Endothelial cell of umbilical vein (primary cell): ENCODE data around the gene ABCA8. TPM values are rescaled to one million over a fixed set of nuclear protein-coding genes. Genes with fewer than 3 reads are reported as not detected.

ENCODE experiments used
- BruUV-seq: library from RNA; stranded (reverse); fragments of 400-500 nt; replicated peaks from 2 replicates; lab custom pipeline; 2021; lab: Mats Ljungman, UMichigan
- CTCF ChIA-PET: fragments of 300-600, 350-600 bp; sonication (Branson Sonifier 250); formaldehyde crosslinking; loops from one replicate; lab custom pipeline; 2021; ENCODE audit warnings: antibody characterized with exemption, inconsistent platforms; lab: Charles Lee
- POLR2A ChIA-PET: fragments of 300-600, 350-600 bp; sonication (Branson Sonifier 250); formaldehyde crosslinking; loops from one replicate; lab custom pipeline; 2021; ENCODE audit warnings: antibody characterized with exemption, inconsistent platforms; lab: Charles Lee
- DNase-seq: peaks from one replicate; pipeline ENCODE4 v3.0.0-alpha.2; 2011; ENCODE audit warnings: low read depth, low spot score
- FAIRE-seq: peaks from 2 replicates; lab custom pipeline; 2011; peaks lifted over from hg19 to GRCh38; lab: Jason Lieb, UNC
- H2AFZ ChIP-seq: 2 replicates; pipeline ENCODE4 v1.6.0; 2012; ENCODE audit warnings: low read depth, low read length, control low read depth, inconsistent platforms
- H3K27ac ChIP-seq: 2 replicates; pipeline ENCODE4 v1.5.1; 2011; ENCODE audit warnings: low read depth, mild to moderate bottlenecking, control low read depth, low read length, moderate library complexity; ENCODE audit not compliant: insufficient read depth
- H3K27me3 ChIP-seq, 2 experiments: 2 replicates each; pipeline versions ENCODE4 v1.6.0 to v1.6.1; 2011; ENCODE audit warnings: low read length in 2 of 2, mixed read lengths in 1 of 2; ENCODE audit not compliant: control insufficient read depth in 2 of 2, insufficient read depth in 2 of 2
- H3K36me3 ChIP-seq, 2 experiments: 2 replicates in 1 of 2; 3 replicates in 1 of 2; pipeline ENCODE4 v1.5.1; 2011; ENCODE audit warnings: low read length in 2 of 2, mild to moderate bottlenecking in 1 of 2, moderate library complexity in 1 of 2; ENCODE audit not compliant: control insufficient read depth in 2 of 2, insufficient read depth in 2 of 2; ENCODE audit errors: extremely low read depth in 1 of 2
- H3K4me1 ChIP-seq: 3 replicates; pipeline ENCODE4 v1.5.1; 2011; ENCODE audit warnings: mild to moderate bottlenecking, low read length; ENCODE audit not compliant: control insufficient read depth, insufficient read depth; ENCODE audit errors: extremely low read depth
- H3K4me2 ChIP-seq: 2 replicates; pipeline ENCODE4 v1.6.1; 2011; ENCODE audit warnings: low read length, control low read depth, mixed read lengths; ENCODE audit not compliant: insufficient read depth
- H3K4me3 ChIP-seq, 3 experiments: fragments of 200-600 bp in 1 of 3; sonication (generic), shearing (Covaris generic) in 1 of 3; replicated peaks in 1 of 3; 2 replicates each; pipeline ENCODE4 v1.5.1; 2011 to 2016; ENCODE audit warnings: control low read depth in 3 of 3, low read length in 3 of 3, mild to moderate bottlenecking in 2 of 3, inconsistent platforms in 1 of 3, low read depth in 1 of 3, moderate library complexity in 1 of 3; ENCODE audit not compliant: insufficient read depth in 1 of 3
- H3K79me2 ChIP-seq: 2 replicates; pipeline ENCODE4 v1.6.0; 2012; ENCODE audit warnings: low read length, inconsistent platforms; ENCODE audit not compliant: control insufficient read depth, insufficient read depth
- H3K9ac ChIP-seq: replicated peaks from 2 replicates; pipeline ENCODE3; 2011; ENCODE audit warnings: low read length, control low read depth; ENCODE audit not compliant: insufficient read depth; ENCODE audit errors: extremely low read depth
- H3K9me1 ChIP-seq: replicated peaks from 3 replicates; pipeline ENCODE4 v1.6.0; 2011; ENCODE audit warnings: mild to moderate bottlenecking, low read length; ENCODE audit not compliant: control insufficient read depth, insufficient read depth; ENCODE audit errors: extremely low read depth
- H3K9me3 ChIP-seq: replicated peaks from 2 replicates; pipeline ENCODE4 v1.5.1; 2012; ENCODE audit warnings: low read length, inconsistent platforms; ENCODE audit not compliant: control insufficient read depth, insufficient read depth
- H4K20me1 ChIP-seq: replicated peaks from 2 replicates; pipeline ENCODE3; 2011; ENCODE audit warnings: mild to moderate bottlenecking, low read length; ENCODE audit not compliant: control insufficient read depth, insufficient read depth; ENCODE audit errors: extremely low read depth
- CTCF ChIP-seq, 2 donors: IDR thresholded peaks; 1 replicate in 1 of 2; 2 replicates in 1 of 2; pipeline ENCODE4 v1.5.1; 2011; ENCODE audit warnings: low read length in 2 of 2, mild to moderate bottlenecking in 2 of 2, moderate library complexity in 2 of 2, control low read depth in 1 of 2, inconsistent platforms in 1 of 2, low read depth in 1 of 2; ENCODE audit not compliant: insufficient read depth in 1 of 2; ENCODE audit errors: extremely low read depth in 1 of 2
- EZH2 ChIP-seq: IDR thresholded peaks from 2 replicates; pipeline ENCODE4 v1.6.1; 2012; ENCODE audit warnings: borderline replicate concordance, low read depth, mild to moderate bottlenecking, moderate library complexity, low read length, inconsistent platforms; ENCODE audit not compliant: severe bottlenecking
- JUN ChIP-seq: IDR thresholded peaks from 2 replicates; pipeline ENCODE4 v1.6.1; 2011; ENCODE audit warnings: borderline replicate concordance, low read depth; ENCODE audit not compliant: insufficient read length, insufficient read depth
- MAX ChIP-seq: IDR thresholded peaks from 2 replicates; pipeline ENCODE4 v1.6.1; 2011; ENCODE audit not compliant: insufficient read depth, insufficient read length
- MYC ChIP-seq: IDR thresholded peaks from one replicate; pipeline ENCODE4 v1.6.1; 2011; ENCODE audit warnings: mild to moderate bottlenecking, low read depth, low read length
- POLR2A ChIP-seq: IDR thresholded peaks from 2 replicates; pipeline ENCODE4 v1.6.1; 2012; ENCODE audit warnings: low read depth, mild to moderate bottlenecking, control low read depth, low read length
- POLR2AphosphoS5 ChIP-seq: IDR thresholded peaks from 2 replicates; pipeline ENCODE4 v1.6.1; 2012; ENCODE audit warnings: low read depth, mild to moderate bottlenecking, control low read depth, low read length, moderate library complexity; ENCODE audit not compliant: insufficient read depth
- dilution Hi-C: fragments of 300-500 bp; cut with MboI; formaldehyde crosslinking; loops from one replicate; pipeline ENCODE4 v1.15.0; 2019; ENCODE audit warnings: low sequenced_read_pairs; ENCODE audit not compliant: extremely low pct_ligation_motif_present
- intact Hi-C: fragments of 100-400 bp; cut with micrococcal nuclease; formaldehyde crosslinking; loops from one replicate; pipeline ENCODE4 v1.10.0; 2022
- polyA plus RNA-seq, 4 experiments: library from polyadenylated mRNA; depleted of rRNA in 3 of 4; stranded (reverse) in 3 of 4; unstranded in 1 of 4; fragments of >200 nt; gene quantifications; 2 replicates each; pipeline versions ENCODE4 v1.2.1 to v1.2.3, GENCODE V29; 2011 to 2012; ENCODE audit warnings: missing spikeins in 1 of 4
- total RNA-seq: library from RNA; stranded (reverse); gene quantifications from 2 replicates; pipeline ENCODE4 v1.2.3, GENCODE V29; 2021

ABCA8 gene
- total and polyA plus RNA-seq, 2 donors (not counting 3 experiments of a cell fraction or from before 2014, with no cell fraction given): 0.99 to 1.7 TPM

- no peak overlapping the region for H3K4me3 ChIP-seq
- no peaks in the 10 kb centered on the region for H3K27me3 ChIP-seq
- no peaks in the 10 kb centered on the region for H3K4me1 ChIP-seq
- H3K9me3 ChIP-seq: no peaks in the 10 kb centered on the region
- dilution Hi-C loops (no loop called here), intact Hi-C loops (no loop called here)
- H3K79me2 ChIP-seq: no peaks in the 10 kb centered on the region
- no peaks in the 10 kb centered on the region for H3K9me1 ChIP-seq
- H2AFZ ChIP-seq: no peak overlapping the region
- FAIRE-seq (no peak), DNase-seq (no peak)
- no peaks in the 10 kb centered on the region for H3K36me3 ChIP-seq
- H4K20me1 ChIP-seq: no peaks in the 10 kb centered on the region
- no peak overlapping the region for H3K4me2 ChIP-seq
- no TSS peak for BruUV-seq
- CTCF ChIA-PET: interaction anchor here (1.0 kb wide), 1 partner anchor 53 kb away, joined by 3 read pairs; no protein-coding TSS in a partner anchor
- TF ChIP-seq CTCF (IDR thresholded peaks at IDR 0.05; ENCODE audit: extremely low read depth in 1 of 2, insufficient read depth in 1 of 2, low read depth in 1 of 2, low read length in 2 of 2): no peak
- no peak for TF ChIP-seq JUN
- TF ChIP-seq EZH2: no peak
- no peak for TF ChIP-seq POLR2A
- TF ChIP-seq MAX: no peak
- no peak for TF ChIP-seq MYC
- TF ChIP-seq POLR2AphosphoS5: no peak
- POLR2A ChIA-PET: no interaction called here
- no peak overlapping the region for H3K9ac ChIP-seq
- no peak overlapping the region for H3K27ac ChIP-seq
Measured at GRCh38 chr17:68847711-68848110, 107.5 kb downstream of the ABCA8 start.
